ENCODE data around the gene ZNF107. TPM values are rescaled to one million over a fixed set of nuclear protein-coding genes. Genes with fewer than 3 reads are reported as not detected.

The ZNF107 gene
- 0.92 and 1.3 TPM in 2 replicates for total RNA-seq

GRCh38 chr7:64665980-64666662, at the start of gene ZNF107:
Gene ZNF107, plus strand, starts transcription at chr7:64666133. Its CDS starts 150 bp downstream, at chr7:64666283.

Other genes starting within 250 kb of the ZNF107 start
- 5.8 and 6.5 TPM in 2 replicates for gene ZNF680, start 103.1 kb upstream of the ZNF107 start, total RNA-seq
- gene ZNF138, start 128.3 kb downstream of the ZNF107 start, total RNA-seq, result 3.0 and 3.4 TPM in 2 replicates
- 1.7 and 2.5 TPM in 2 replicates for gene ZNF273, start 237.1 kb downstream of the ZNF107 start, total RNA-seq

Data from smooth muscle cell of bladder (primary cell).